Lower leg skin (tissue), 3 donors: Measurements from ENCODE around the gene CTBP2.

Experiments
- POLR2A ChIP-seq, 2 donors: fragments of 450-650 bp; IDR thresholded peaks; one replicate each; pipeline ENCODE4 v1.6.1; 2016 to 2017; ENCODE audit warnings: antibody characterized with exemption in 2 of 2, mild to moderate bottlenecking in 1 of 2, moderate library complexity in 1 of 2
- TF ChIP-seq, protein P1 (sequence below), 3 donors: fragments of 450-650 bp; IDR thresholded peaks; one replicate each; pipeline ENCODE4 v1.5.1; 2016; ENCODE audit warnings: antibody characterized with exemption in 3 of 3, mild to moderate bottlenecking in 3 of 3, moderate library complexity in 2 of 3

- TF ChIP-seq, protein P1, sequence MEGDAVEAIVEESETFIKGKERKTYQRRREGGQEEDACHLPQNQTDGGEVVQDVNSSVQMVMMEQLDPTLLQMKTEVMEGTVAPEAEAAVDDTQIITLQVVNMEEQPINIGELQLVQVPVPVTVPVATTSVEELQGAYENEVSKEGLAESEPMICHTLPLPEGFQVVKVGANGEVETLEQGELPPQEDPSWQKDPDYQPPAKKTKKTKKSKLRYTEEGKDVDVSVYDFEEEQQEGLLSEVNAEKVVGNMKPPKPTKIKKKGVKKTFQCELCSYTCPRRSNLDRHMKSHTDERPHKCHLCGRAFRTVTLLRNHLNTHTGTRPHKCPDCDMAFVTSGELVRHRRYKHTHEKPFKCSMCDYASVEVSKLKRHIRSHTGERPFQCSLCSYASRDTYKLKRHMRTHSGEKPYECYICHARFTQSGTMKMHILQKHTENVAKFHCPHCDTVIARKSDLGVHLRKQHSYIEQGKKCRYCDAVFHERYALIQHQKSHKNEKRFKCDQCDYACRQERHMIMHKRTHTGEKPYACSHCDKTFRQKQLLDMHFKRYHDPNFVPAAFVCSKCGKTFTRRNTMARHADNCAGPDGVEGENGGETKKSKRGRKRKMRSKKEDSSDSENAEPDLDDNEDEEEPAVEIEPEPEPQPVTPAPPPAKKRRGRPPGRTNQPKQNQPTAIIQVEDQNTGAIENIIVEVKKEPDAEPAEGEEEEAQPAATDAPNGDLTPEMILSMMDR (IDR thresholded peaks at IDR 0.05), result no peak
- no peak for TF ChIP-seq POLR2A (IDR thresholded peaks at IDR 0.05)
Observed at GRCh38 chr10:125104559-125104958, 55.8 kb downstream of the CTBP2 start.
